Measurements from ENCODE around the gene RAD21L1.

The RAD21L1 gene

DNA sequence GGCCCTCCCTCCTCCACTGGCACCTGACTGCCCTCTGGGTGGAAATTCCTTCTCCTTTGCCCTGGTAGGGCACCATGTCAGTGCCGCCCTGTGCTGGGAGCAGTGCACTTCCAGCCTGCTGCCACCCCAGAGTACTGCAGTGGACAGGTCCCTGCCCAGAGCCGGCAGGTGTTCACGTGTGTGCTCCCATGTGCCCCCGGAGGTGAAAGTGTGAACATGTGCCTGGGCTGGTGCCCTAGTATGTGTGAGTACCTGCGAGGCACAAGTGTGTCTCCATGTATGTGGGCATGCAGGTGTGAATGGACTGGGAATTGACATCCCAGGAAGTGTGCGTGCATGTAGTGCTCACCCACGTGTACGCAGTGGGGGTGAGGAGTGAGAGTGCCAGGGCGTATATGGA is 73.7 kb downstream of the RAD21L1 start:
- Histone ChIP-seq H3K36me3 (peaks cover 0 to 59% (median 8%) of the 10 kb centered on the region in 3 donors), H3K27me3 (no peaks in the 10 kb centered on the region), H3K4me3 (no peak overlapping the region), H3K27ac (no peak overlapping the region), H3K4me1 (no peaks in the 10 kb centered on the region), H3K9me3 (no peaks in the 10 kb centered on the region)
- intact Hi-C loops (cut with DNase I; ENCODE audit: low total_unique reads), result no loop called here
- peak in 1 of 2 donors; percentile 45 for DNase-seq
- TF ChIP-seq, protein P1, sequence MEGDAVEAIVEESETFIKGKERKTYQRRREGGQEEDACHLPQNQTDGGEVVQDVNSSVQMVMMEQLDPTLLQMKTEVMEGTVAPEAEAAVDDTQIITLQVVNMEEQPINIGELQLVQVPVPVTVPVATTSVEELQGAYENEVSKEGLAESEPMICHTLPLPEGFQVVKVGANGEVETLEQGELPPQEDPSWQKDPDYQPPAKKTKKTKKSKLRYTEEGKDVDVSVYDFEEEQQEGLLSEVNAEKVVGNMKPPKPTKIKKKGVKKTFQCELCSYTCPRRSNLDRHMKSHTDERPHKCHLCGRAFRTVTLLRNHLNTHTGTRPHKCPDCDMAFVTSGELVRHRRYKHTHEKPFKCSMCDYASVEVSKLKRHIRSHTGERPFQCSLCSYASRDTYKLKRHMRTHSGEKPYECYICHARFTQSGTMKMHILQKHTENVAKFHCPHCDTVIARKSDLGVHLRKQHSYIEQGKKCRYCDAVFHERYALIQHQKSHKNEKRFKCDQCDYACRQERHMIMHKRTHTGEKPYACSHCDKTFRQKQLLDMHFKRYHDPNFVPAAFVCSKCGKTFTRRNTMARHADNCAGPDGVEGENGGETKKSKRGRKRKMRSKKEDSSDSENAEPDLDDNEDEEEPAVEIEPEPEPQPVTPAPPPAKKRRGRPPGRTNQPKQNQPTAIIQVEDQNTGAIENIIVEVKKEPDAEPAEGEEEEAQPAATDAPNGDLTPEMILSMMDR (IDR thresholded peaks at IDR 0.05), result no peak

DNA sequence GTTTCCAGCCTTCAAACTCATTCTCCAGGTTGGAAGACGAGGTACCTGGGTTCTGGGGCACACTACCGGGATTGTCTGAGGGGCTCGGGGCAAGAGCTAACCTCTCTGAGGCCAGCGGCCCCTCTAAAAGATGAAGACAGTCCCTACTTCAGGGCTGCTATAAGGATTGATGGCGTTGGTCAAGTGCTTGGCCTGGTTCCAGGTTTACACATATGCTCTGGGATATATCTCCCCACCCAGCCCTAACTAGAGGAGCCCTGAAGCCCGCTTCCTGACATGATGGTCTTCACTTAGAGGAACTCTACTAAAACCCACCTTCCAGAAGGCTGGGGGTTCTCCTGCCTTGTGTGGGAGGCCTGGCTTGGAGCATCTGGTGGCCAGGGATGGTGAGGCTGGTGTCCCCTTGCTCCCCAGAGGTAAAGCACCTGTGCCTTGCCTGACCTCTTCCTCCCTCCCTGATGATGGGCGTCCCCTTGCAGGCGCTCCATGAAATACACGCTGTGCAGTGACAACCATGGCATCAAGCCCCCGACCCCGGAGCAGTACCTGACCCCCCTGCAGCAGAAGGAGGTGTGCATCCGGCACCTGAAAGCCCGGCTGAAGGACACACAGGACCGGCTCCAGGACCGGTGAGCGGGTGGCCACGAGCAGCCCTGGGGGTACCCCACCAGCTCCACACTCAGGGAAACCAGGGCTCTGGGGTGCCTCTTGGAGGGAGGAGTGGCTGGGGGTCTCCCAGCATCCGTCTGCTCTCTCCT is 74.4 kb downstream of the RAD21L1 start:
- Histone ChIP-seq H3K4me1 (no peaks in the 10 kb centered on the region), H3K36me3 (peaks cover 0 to 66% (median 15%) of the 10 kb centered on the region in 3 donors), H3K27ac (no peak overlapping the region), H3K9me3 (no peaks in the 10 kb centered on the region), H3K4me3 (no peak overlapping the region), H3K27me3 (no peaks in the 10 kb centered on the region)
- DNase-seq, result peak in 1 of 2 donors; percentile 57
- intact Hi-C loops (cut with DNase I; ENCODE audit: low total_unique reads), result no loop called here
- TF ChIP-seq, protein P1 (IDR thresholded peaks at IDR 0.05), result no peak

DNA sequence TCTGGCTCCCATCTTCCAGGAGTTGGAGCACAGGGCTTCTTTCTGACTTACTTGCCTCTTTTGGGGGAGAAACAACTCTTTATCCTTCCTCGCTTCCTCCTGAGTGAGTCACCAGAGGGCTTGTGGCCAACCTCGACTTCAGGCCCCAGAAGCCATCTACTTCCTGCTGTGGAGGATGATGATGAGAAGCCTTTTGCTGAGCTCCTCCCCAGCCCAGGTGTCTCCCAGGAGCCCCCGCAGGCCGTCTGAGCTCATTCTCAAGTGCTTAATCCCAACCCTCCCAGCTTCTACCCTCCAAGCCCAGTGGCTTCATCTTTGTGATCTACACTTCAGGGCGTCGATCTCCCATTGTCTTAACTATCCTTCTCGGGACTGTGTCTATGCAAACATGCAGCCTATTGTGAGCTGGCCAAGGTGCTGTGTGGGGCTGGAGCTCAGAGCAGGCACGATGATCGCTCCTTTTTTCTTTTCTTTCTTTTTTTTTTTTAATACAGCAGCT is 75.2 kb downstream of the RAD21L1 start:
- intact Hi-C loops (cut with DNase I; ENCODE audit: low total_unique reads), result no loop called here
- TF ChIP-seq, protein P1 (IDR thresholded peaks at IDR 0.05), result no peak
- peak in 1 of 2 donors; percentile 35 for DNase-seq
- H3K9me3 ChIP-seq, result no peaks in the 10 kb centered on the region
- no peaks in the 10 kb centered on the region for H3K27me3 ChIP-seq
- H3K36me3 ChIP-seq, result peaks cover 0 to 71% (median 23%) of the 10 kb centered on the region in 3 donors
- H3K4me3 ChIP-seq, result no peak overlapping the region
- H3K27ac ChIP-seq, result no peak overlapping the region
- H3K4me1 ChIP-seq, result no peaks in the 10 kb centered on the region

DNA sequence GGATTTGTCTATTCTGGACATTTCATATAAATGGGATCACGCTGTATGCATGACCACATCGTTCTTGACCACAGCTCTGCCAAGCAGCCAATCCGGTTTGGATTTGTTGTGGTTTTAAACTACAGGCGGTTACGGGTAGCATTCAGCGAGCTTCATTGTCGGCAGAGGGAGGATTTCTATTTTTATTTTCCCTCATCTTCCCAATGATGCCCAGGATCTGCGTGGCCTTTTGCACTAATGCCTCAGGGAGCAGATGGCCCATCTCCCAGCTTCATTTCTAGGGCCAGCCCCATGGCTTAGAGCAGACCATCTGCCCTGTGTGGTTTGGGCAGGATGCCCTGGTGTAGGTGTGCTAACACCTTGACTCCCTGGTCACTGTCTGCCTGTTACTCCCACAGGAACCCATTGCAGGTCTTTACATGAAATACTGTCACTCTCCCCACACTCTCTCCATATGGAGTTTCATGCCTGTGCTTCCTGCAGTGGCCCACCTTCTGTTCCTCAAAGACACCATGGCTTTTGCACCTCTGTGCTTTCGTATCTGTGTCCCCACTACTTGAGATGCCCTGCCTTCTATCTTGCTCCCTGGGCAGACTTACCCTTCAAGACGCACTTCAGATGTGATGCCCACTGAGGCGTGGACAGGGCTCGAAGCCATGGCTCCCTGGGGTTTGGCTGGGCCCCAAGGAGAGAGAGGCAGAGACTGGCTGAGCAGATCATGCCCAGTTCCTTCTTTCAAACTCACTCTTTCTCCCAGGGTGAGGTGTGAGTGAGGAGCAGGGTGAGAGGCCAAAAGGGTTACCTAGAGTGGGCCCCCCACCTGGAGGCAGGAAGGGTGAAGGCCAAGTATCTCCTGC is 77.1 kb downstream of the RAD21L1 start:
- peak in 1 of 2 donors; percentile 55 for DNase-seq
- TF ChIP-seq, protein P1 (IDR thresholded peaks at IDR 0.05), result no peak
- intact Hi-C loops (cut with DNase I; ENCODE audit: low total_unique reads), result no loop called here
- no peaks in the 10 kb centered on the region for H3K4me1 ChIP-seq
- H3K27ac ChIP-seq, result no peak overlapping the region
- no peaks in the 10 kb centered on the region for H3K9me3 ChIP-seq
- peaks cover 0 to 70% (median 19%) of the 10 kb centered on the region in 3 donors for H3K36me3 ChIP-seq
- no peak overlapping the region for H3K4me3 ChIP-seq
- H3K27me3 ChIP-seq, result no peaks in the 10 kb centered on the region

DNA sequence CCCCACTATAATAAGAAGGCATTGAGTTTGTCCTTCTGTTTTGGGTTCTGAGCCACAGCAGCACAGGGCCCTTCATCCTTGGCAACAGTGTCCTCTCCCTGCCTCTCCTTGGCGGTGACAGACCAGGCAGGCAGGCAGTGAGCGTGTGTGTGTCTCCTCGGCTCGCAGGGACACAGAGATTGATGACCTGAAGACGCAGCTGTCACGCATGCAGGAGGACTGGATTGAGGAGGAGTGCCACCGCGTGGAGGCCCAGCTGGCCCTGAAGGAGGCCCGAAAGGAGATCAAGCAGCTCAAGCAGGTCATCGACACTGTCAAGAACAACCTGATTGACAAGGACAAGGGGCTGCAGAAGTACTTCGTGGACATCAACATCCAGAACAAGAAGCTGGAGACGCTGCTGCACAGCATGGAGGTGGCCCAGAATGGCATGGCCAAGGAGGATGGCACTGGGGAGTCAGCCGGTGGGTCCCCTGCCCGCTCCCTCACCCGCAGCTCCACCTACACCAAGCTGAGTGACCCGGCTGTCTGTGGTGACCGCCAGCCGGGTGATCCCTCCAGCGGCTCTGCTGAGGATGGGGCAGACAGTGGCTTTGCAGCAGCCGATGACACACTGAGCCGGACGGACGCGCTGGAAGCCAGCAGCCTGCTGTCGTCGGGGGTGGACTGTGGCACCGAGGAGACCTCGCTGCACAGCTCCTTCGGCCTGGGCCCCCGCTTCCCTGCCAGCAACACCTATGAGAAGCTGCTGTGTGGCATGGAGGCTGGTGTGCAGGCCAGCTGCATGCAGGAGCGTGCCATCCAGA is 79.1 kb downstream of the RAD21L1 start:
- DNase-seq, result no peak
- Histone ChIP-seq H3K9me3 (no peaks in the 10 kb centered on the region), H3K4me3 (no peak overlapping the region), H3K36me3 (peaks cover 0 to 66% (median 19%) of the 10 kb centered on the region in 3 donors), H3K27ac (no peak overlapping the region), H3K27me3 (no peaks in the 10 kb centered on the region), H3K4me1 (no peaks in the 10 kb centered on the region)
- TF ChIP-seq, protein P1 (IDR thresholded peaks at IDR 0.05), result no peak
- intact Hi-C loops (cut with DNase I; ENCODE audit: low total_unique reads), result no loop called here

Data from tibial artery (tissue), 4 donors.